ENCODE data around the gene RAB9A.

RAB9A gene

GRCh38 chrX:13697976-13698375 is 9.0 kb downstream of the RAB9A start:
- Histone ChIP-seq H3K27ac (no peak overlapping the region), H3K27me3 (replicated peaks) (no peaks in the 10 kb centered on the region), H3K4me3 (ENCODE audit: low read depth, low read length) (no peak overlapping the region), H3K36me3 (replicated peaks) (no peaks in the 10 kb centered on the region)
- no peak for DNase-seq
- in situ Hi-C loops (cut with HindIII; ENCODE audit: low pct_ligation_motif_present, low sequenced_read_pairs), result no loop called here
- TF ChIP-seq CTCF (IDR thresholded peaks at IDR 0.05; ENCODE audit: low read depth, low read length, missing control alignments), result no peak

DNA sequence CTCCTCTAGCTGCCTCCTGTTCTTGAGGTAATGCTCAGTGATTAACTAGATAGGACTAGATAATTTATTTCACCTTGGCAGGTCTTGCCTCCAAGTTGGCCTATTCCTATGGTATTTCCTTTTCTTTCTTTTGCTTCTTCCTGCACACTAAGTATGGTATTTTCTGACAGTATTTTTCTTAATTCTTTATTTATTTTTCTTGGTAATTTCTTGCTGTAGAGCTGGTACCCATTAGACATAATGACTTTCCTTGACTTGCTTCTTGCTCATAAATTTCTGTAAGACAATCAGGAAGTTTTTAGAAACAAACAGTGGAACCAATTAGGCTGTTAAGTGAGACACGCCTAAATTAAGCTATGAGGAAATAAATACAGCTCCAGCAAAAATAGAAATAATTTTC is 9.5 kb downstream of the RAB9A start:
- no peak overlapping the region for H3K4me3 ChIP-seq (ENCODE audit: low read depth, low read length)
- no peak for DNase-seq
- H3K27ac ChIP-seq, result no peak overlapping the region
- no peak for TF ChIP-seq CTCF (IDR thresholded peaks at IDR 0.05; ENCODE audit: low read depth, low read length, missing control alignments)
- no peaks in the 10 kb centered on the region for H3K27me3 ChIP-seq (replicated peaks)
- no peaks in the 10 kb centered on the region for H3K36me3 ChIP-seq (replicated peaks)
- in situ Hi-C loops (cut with HindIII; ENCODE audit: low pct_ligation_motif_present, low sequenced_read_pairs), result no loop called here

- H3K27ac ChIP-seq, result no peak overlapping the region
- no peaks in the 10 kb centered on the region for H3K27me3 ChIP-seq (replicated peaks)
- in situ Hi-C loops (cut with HindIII; ENCODE audit: low pct_ligation_motif_present, low sequenced_read_pairs), result no loop called here
- no peak for TF ChIP-seq CTCF (IDR thresholded peaks at IDR 0.05; ENCODE audit: low read depth, low read length, missing control alignments)
- no peaks in the 10 kb centered on the region for H3K36me3 ChIP-seq (replicated peaks)
- no peak overlapping the region for H3K4me3 ChIP-seq (ENCODE audit: low read depth, low read length)
- peak; percentile 43 for DNase-seq
Observed at GRCh38 chrX:13699183-13699826, 10.4 kb downstream of the RAB9A start.

DNA sequence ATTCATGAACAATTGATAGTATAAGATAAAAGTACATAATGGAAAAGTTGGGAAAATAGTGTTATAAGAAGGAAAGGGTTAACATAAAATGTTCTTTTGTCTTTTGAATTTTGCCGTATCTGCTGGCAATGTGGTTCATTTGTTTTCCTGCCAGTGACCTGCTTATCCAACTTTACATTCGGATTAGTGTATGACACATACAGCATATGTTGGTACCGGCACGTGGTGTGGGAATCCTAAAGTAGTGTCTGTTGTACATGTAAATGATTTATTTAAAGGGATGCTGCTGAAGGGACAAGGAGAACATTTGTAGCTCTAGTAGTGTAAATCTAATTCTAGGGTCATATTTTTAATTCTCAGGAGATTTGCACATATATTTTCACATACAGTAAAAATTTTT is 11.5 kb downstream of the RAB9A start:
- in situ Hi-C loops (cut with HindIII; ENCODE audit: low pct_ligation_motif_present, low sequenced_read_pairs), result no loop called here
- H3K27ac ChIP-seq, result no peak overlapping the region
- no peak for DNase-seq
- H3K36me3 ChIP-seq (replicated peaks), result no peaks in the 10 kb centered on the region
- no peaks in the 10 kb centered on the region for H3K27me3 ChIP-seq (replicated peaks)
- H3K4me3 ChIP-seq (ENCODE audit: low read depth, low read length), result no peak overlapping the region
- TF ChIP-seq CTCF (IDR thresholded peaks at IDR 0.05; ENCODE audit: low read depth, low read length, missing control alignments), result no peak

DNA sequence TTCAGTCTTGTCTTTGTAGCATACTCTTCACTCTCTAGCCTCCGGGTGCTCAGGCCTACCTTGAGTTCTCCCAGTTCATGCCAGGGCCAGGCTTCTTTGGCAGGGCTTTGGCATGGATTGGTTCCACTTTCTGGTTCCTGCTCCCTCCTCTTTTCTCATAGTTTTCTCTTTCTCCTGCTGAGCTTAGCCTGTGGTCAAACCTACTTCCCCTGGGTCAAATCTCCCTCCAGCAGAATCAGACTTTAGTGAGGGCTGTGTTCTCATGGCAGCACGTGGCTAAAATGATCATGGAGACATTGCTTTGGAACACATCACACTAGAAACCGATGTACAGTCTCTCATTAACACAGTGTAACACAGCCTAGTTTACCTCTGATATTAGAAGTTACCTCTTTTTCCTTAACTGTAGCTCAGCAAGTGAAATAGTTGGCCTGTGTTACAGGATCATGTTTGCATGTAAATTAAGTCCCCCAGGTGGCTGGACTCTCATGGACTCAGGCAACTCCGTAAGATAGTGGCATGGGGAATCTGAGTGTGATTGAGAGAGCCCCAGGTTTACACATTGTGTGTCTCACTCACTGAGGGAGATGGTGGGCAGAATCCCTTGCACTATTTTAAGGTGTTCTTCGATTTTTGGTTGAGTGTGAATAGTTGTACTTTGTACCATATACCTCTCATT is 13.3 kb downstream of the RAB9A start:
- no peak for TF ChIP-seq CTCF (IDR thresholded peaks at IDR 0.05; ENCODE audit: low read depth, low read length, missing control alignments)
- H3K27me3 ChIP-seq (replicated peaks), result no peaks in the 10 kb centered on the region
- no peak overlapping the region for H3K4me3 ChIP-seq (ENCODE audit: low read depth, low read length)
- H3K36me3 ChIP-seq (replicated peaks), result no peaks in the 10 kb centered on the region
- no peak for DNase-seq
- H3K27ac ChIP-seq, result no peak overlapping the region
- in situ Hi-C loops (cut with HindIII; ENCODE audit: low pct_ligation_motif_present, low sequenced_read_pairs), result no loop called here

Data from brain microvascular endothelial cell (primary cell).